GM12878 (cell line): ENCODE results near the gene ASTN1. TPM values are rescaled to one million over a fixed set of nuclear protein-coding genes. Genes with fewer than 3 reads are reported as not detected.

Experiments
- ATAC-seq: fragments of 200-7000 bp; cut with Tn5 transposase; 3 replicates; pipeline ENCODE4 v1.9.1; 2020; ENCODE audit warnings: mild to moderate bottlenecking, moderate library complexity
- BruUV-seq: library from RNA; stranded (reverse); fragments of 400-500 nt; replicated peaks from 2 replicates; lab custom pipeline; 2021; lab: Mats Ljungman, UMichigan
- CTCF ChIA-PET: fragments of 300-600 bp; sonication (Branson Sonifier 250); formaldehyde crosslinking; extraction: SDS; loops from one replicate; lab custom pipeline; 2021; ENCODE audit warnings: inconsistent platforms; lab: Yijun Ruan, JAX
- POLR2A ChIA-PET: fragments of 350-600 bp; formaldehyde crosslinking; extraction: SDS; loops from one replicate; lab custom pipeline; 2021; ENCODE audit warnings: inconsistent platforms; lab: Charles Lee
- RAD21 ChIA-PET: fragments of 300-600 bp; sonication (Branson Sonifier 250); formaldehyde crosslinking; loops from one replicate; lab custom pipeline; 2023; ENCODE audit warnings: antibody characterized with exemption; ENCODE audit not compliant: unreplicated experiment; lab: Charles Lee
- SMC1A ChIA-PET: fragments of 300-600 bp; sonication (Branson Sonifier 250); formaldehyde crosslinking; loops from one replicate; lab custom pipeline; 2023; ENCODE audit not compliant: unreplicated experiment, uncharacterized antibody; lab: Charles Lee
- DNase-seq: peaks from one replicate; pipeline ENCODE4 v3.0.0-alpha.2; 2011; ENCODE audit warnings: low read depth, low spot score
- FAIRE-seq: peaks from 3 replicates; lab custom pipeline; 2011; peaks lifted over from hg19 to GRCh38; lab: Jason Lieb, UNC
- H2AFZ ChIP-seq: 2 replicates; pipeline ENCODE4 v1.6.0; 2011; ENCODE audit warnings: low read depth, low read length, control low read depth; ENCODE audit not compliant: control insufficient read depth
- H3K27ac ChIP-seq: 2 replicates; pipeline ENCODE4 v1.5.1; 2011; ENCODE audit warnings: control low read depth; ENCODE audit not compliant: control insufficient read depth, insufficient read depth
- H3K27me3 ChIP-seq, 2 experiments: replicated peaks in 1 of 2; 2 replicates each; pipeline versions ENCODE4 v1.6.0 to v1.6.1; 2011; ENCODE audit warnings: low read length in 1 of 2; ENCODE audit not compliant: control insufficient read depth in 2 of 2, insufficient read depth in 2 of 2
- H3K36me3 ChIP-seq, 2 experiments: 2 replicates each; pipeline ENCODE4 v1.5.1; 2011; ENCODE audit warnings: low read length in 1 of 2; ENCODE audit not compliant: control insufficient read depth in 2 of 2, insufficient read depth in 2 of 2
- H3K4me1 ChIP-seq: 2 replicates; pipeline ENCODE4 v1.6.1; 2011; ENCODE audit warnings: mild to moderate bottlenecking, low read length, moderate library complexity, mixed read lengths; ENCODE audit not compliant: control insufficient read depth, insufficient read depth
- H3K4me2 ChIP-seq: 2 replicates; pipeline ENCODE4 v1.6.0; 2011; ENCODE audit warnings: control low read depth; ENCODE audit not compliant: control insufficient read depth, insufficient read depth
- H3K4me3 ChIP-seq: fragments of 200-600 bp; sonication (generic); 2 replicates; pipeline ENCODE4 v1.5.1; 2016
- H3K79me2 ChIP-seq: 2 replicates; pipeline ENCODE4 v1.6.0; 2011; ENCODE audit warnings: low read length; ENCODE audit not compliant: control insufficient read depth, insufficient read depth
- H3K9ac ChIP-seq: 2 replicates; pipeline ENCODE4 v1.8.0; 2011; ENCODE audit warnings: low read length, control low read depth, mixed read lengths; ENCODE audit not compliant: control insufficient read depth, insufficient read depth
- H3K9me3 ChIP-seq: replicated peaks from 3 replicates; pipeline ENCODE4 v1.5.1; 2011; ENCODE audit warnings: mild to moderate bottlenecking, low read length; ENCODE audit not compliant: control insufficient read depth, insufficient read depth
- H4K20me1 ChIP-seq: 2 replicates; pipeline ENCODE4 v1.6.0; 2011; ENCODE audit not compliant: control insufficient read depth, insufficient read depth
- CEBPZ ChIP-seq: fragments of 150-350 bp; IDR thresholded peaks from 2 replicates; pipeline ENCODE4 v1.6.1; 2016; ENCODE audit warnings: low read depth, low read length
- CHD1 ChIP-seq: IDR thresholded peaks from 2 replicates; pipeline ENCODE4 v1.6.1; 2012; ENCODE audit warnings: low read depth, low read length, improper control_type of control experiment
- HSF1 ChIP-seq: fragments of 150-350 bp; IDR thresholded peaks from 2 replicates; pipeline ENCODE4 v1.6.1; 2014; ENCODE audit warnings: mild to moderate bottlenecking, low read depth, low read length
- NFIC ChIP-seq: IDR thresholded peaks from 2 replicates; pipeline ENCODE4 v1.6.1; 2012; ENCODE audit warnings: low read depth, mild to moderate bottlenecking, inconsistent platforms, low read length, moderate library complexity
- YBX1 ChIP-seq: fragments of 450-650 bp; IDR thresholded peaks from 2 replicates; pipeline ENCODE4 v1.6.1; 2016; ENCODE audit warnings: antibody characterized with exemption
- WGBS: methylation state at CpG from one replicate; pipeline ENCODE4 v1.1.6; 2016; ENCODE audit warnings: low lambda C conversion rate; ENCODE audit not compliant: insufficient replicate concordance, insufficient coverage; ENCODE audit errors: missing lambda C conversion rate; 5-methylcytosine and 5-hydroxymethylcytosine counted together
- in situ Hi-C: fragments of 300-500 bp; cut with MboI; formaldehyde crosslinking; loops from 9 replicates; pipeline ENCODE4 v1.14.3; 2018; ENCODE audit warnings: mixed read lengths
- intact Hi-C: fragments of 100-400 bp; cut with micrococcal nuclease; formaldehyde crosslinking; loops from one replicate; pipeline ENCODE4 v1.14.2; 2022; ENCODE audit not compliant: unreplicated experiment
- polyA plus RNA-seq, 11 experiments: library from polyadenylated mRNA; depleted of rRNA in 4 of 11; unstranded in 6 of 11; stranded (reverse) in 5 of 11; fragments of >200 nt; fragmentation: Nextera tagmentation in 4 of 11; fragmentation: Illumina TruSeq in 1 of 11; extraction: Ambion mirVana in 4 of 11; extraction: Trizol in 1 of 11; gene quantifications; 1 replicate in 1 of 11; 2 replicates in 10 of 11; pipeline versions ENCODE4 v1.2.1 to v1.2.3, GENCODE V29; 2011 to 2016; ENCODE audit warnings: inconsistent platforms in 2 of 11, missing spikeins in 2 of 11, low read depth in 1 of 11
- total RNA-seq, 4 experiments: library from RNA; depleted of rRNA in 3 of 4; stranded (reverse); fragments of >200 nt in 3 of 4; fragmentation: Illumina TruSeq in 1 of 4; extraction: Trizol in 1 of 4; gene quantifications; 2 replicates each; pipeline versions ENCODE4 v1.2.1 to v1.2.3, GENCODE V29; 2013 to 2021

The ASTN1 gene
- total and polyA plus RNA-seq, 10 of the 15 experiments (the other 5 are each of a cell fraction or from before 2014, with no cell fraction given) = 0.04 TPM; not detected in 9

GRCh38 chr1:177020851-177021589 lies 143.5 kb downstream of the ASTN1 start:
- POLR2A ChIA-PET = no interaction called here
- Histone ChIP-seq H3K27me3 (no peaks in the 10 kb centered on the region; a peak in 1 of 4 replicates), H3K4me3 (no peak overlapping the region), H3K79me2 (no peaks in the 10 kb centered on the region), H3K9ac (no peak overlapping the region), H2AFZ (no peak overlapping the region), H3K27ac (no peak overlapping the region), H3K4me2 (no peak overlapping the region), H3K9me3 (no peaks in the 10 kb centered on the region), H3K36me3 (no peaks in the 10 kb centered on the region), H3K4me1 (no peaks in the 10 kb centered on the region), H4K20me1 (no peaks in the 10 kb centered on the region)
- ATAC-seq (no peak), FAIRE-seq (no peak), DNase-seq (no peak)
- RAD21 ChIA-PET = no interaction called here
- intact Hi-C loops (no loop called here), in situ Hi-C loops (no loop called here)
- SMC1A ChIA-PET = interaction anchor here (0.6 kb wide), 1 partner anchor 1740 kb away, joined by 4 read pairs; no protein-coding TSS in a partner anchor
- TF ChIP-seq YBX1 (no peak), CHD1 (no peak), CEBPZ (no peak), HSF1 (no peak), NFIC (no peak)
- CTCF ChIA-PET = no interaction called here
- BruUV-seq = no TSS peak
- 0% methylated on average over 3 of the region's 3 CpGs for WGBS
